Inflammatory macrophage treated with lipopolysaccharide for 1 hour (primary cell): ENCODE results near the gene FZD1.

Experiments used
- DNase-seq, 2 donors: peaks; one replicate each; pipeline ENCODE4 v3.0.0-alpha.2; 2020 to 2022

Gene FZD1

GRCh38 chr7:91299952-91300775, 35.9 kb downstream of the FZD1 start:
- peak; percentile 61 to 62 for DNase-seq

GRCh38 chr7:91302794-91303193, 38.6 kb downstream of the FZD1 start:
- DNase-seq, result no peak

GRCh38 chr7:91306266-91306665, 42.0 kb downstream of the FZD1 start:
- no peak for DNase-seq

- no peak for DNase-seq
Measured at GRCh38 chr7:91307467-91307866, 43.2 kb downstream of the FZD1 start.

- DNase-seq, result peak in 1 of 2 donors; percentile 10
Measured at GRCh38 chr7:91308191-91308590, 44.0 kb downstream of the FZD1 start.

GRCh38 chr7:91310830-91311460, 46.7 kb downstream of the FZD1 start:
- no peak for DNase-seq

- DNase-seq, result no peak
Measured at GRCh38 chr7:91311839-91312238, 47.6 kb downstream of the FZD1 start.

- DNase-seq, result no peak
Measured at GRCh38 chr7:91313113-91313512, 48.9 kb downstream of the FZD1 start.

GRCh38 chr7:91314591-91315323, 50.5 kb downstream of the FZD1 start:
- no peak for DNase-seq

GRCh38 chr7:91316426-91316825, 52.2 kb downstream of the FZD1 start:
- peak; percentile 12 to 27 for DNase-seq

GRCh38 chr7:91319351-91319750, 55.1 kb downstream of the FZD1 start:
- DNase-seq, result no peak

GRCh38 chr7:91320366-91321078, 56.3 kb downstream of the FZD1 start:
- DNase-seq, result no peak
